HepG2 (cell line): ENCODE measurements around the gene TMEM183A. TPM values are rescaled to one million over a fixed set of nuclear protein-coding genes. Genes with fewer than 3 reads are reported as not detected.

ENCODE experiments used
- ELK4 ChIP-seq: sonication (generic); formaldehyde crosslinking; IDR thresholded peaks from 2 replicates; pipeline ENCODE4 v1.9.0; 2021; ENCODE audit warnings: missing genetic modification reagents, borderline replicate concordance
- ETS1 ChIP-seq: sonication (generic); formaldehyde crosslinking; IDR thresholded peaks from 2 replicates; pipeline ENCODE4 v1.4.0; 2020; ENCODE audit warnings: missing genetic modification reagents
- HMGXB4 ChIP-seq, 2 experiments: sonication (generic) in 1 of 2; formaldehyde crosslinking in 1 of 2; IDR thresholded peaks; 2 replicates each; pipeline versions ENCODE4 v1.4.0 to v1.6.1; 2018 to 2020; ENCODE audit warnings: missing genetic modification reagents in 2 of 2, borderline replicate concordance in 1 of 2, low read depth in 1 of 2, mild to moderate bottlenecking in 1 of 2, missing biosample characterization in 1 of 2
- PHF8 ChIP-seq: sonication (generic); formaldehyde crosslinking; IDR thresholded peaks from 2 replicates; pipeline ENCODE4 v1.5.0; 2020; ENCODE audit warnings: missing genetic modification reagents
- POGK ChIP-seq: sonication (generic); formaldehyde crosslinking; conservative IDR thresholded peaks from 2 replicates; pipeline ENCODE4 v1.8.0; 2022; ENCODE audit warnings: mild to moderate bottlenecking, moderate library complexity, missing genetic modification reagents
- RFX5 ChIP-seq: IDR thresholded peaks from 2 replicates; pipeline ENCODE4 v1.6.1; 2011; ENCODE audit warnings: low read depth, low read length, improper control_type of control experiment
- RXRA ChIP-seq: sonication (generic); formaldehyde crosslinking; IDR thresholded peaks from 2 replicates; pipeline ENCODE4 v1.5.1; 2020; ENCODE audit warnings: missing genetic modification reagents
- THAP7 ChIP-seq: sonication (generic); formaldehyde crosslinking; IDR thresholded peaks from 2 replicates; pipeline ENCODE4 v1.8.1; 2023; ENCODE audit warnings: mild to moderate bottlenecking, missing genetic modification reagents
- YEATS4 ChIP-seq: sonication (generic); formaldehyde crosslinking; IDR thresholded peaks from 2 replicates; pipeline ENCODE4 v1.4.0; 2020; ENCODE audit warnings: missing genetic modification reagents, borderline replicate concordance
- ZBTB7B ChIP-seq: sonication (generic); formaldehyde crosslinking; IDR thresholded peaks from 2 replicates; pipeline ENCODE4 v1.4.0; 2020; ENCODE audit warnings: missing genetic modification reagents
- ZBTB8A ChIP-seq: sonication (generic); formaldehyde crosslinking; IDR thresholded peaks from 2 replicates; pipeline ENCODE4 v1.4.0; 2020; ENCODE audit warnings: mild to moderate bottlenecking, low read depth, missing genetic modification reagents, borderline replicate concordance
- ZNF251 ChIP-seq: sonication (generic); formaldehyde crosslinking; IDR thresholded peaks from 2 replicates; pipeline ENCODE4 v1.9.0; 2021; ENCODE audit warnings: mild to moderate bottlenecking, missing genetic modification reagents
- ZNF253 ChIP-seq: sonication (generic); formaldehyde crosslinking; IDR thresholded peaks from 2 replicates; pipeline ENCODE4 v1.8.0; 2022; ENCODE audit warnings: mild to moderate bottlenecking, missing genetic modification reagents, borderline replicate concordance
- ZNF362 ChIP-seq: sonication (generic); formaldehyde crosslinking; IDR thresholded peaks from 2 replicates; pipeline ENCODE4 v1.4.0; 2020; ENCODE audit warnings: missing genetic modification reagents, mild to moderate bottlenecking, borderline replicate concordance
- ZNF441 ChIP-seq: sonication (generic); formaldehyde crosslinking; IDR thresholded peaks from 2 replicates; pipeline ENCODE4 v1.7.0; 2021; ENCODE audit warnings: missing genetic modification reagents, borderline replicate concordance
- ZNF547 ChIP-seq: sonication (generic); formaldehyde crosslinking; IDR thresholded peaks from 2 replicates; pipeline ENCODE4 v1.5.1; 2020; ENCODE audit warnings: mild to moderate bottlenecking, missing genetic modification reagents
- ZNF564 ChIP-seq: sonication (generic); formaldehyde crosslinking; IDR thresholded peaks from 2 replicates; pipeline ENCODE4 v1.8.1; 2023; ENCODE audit warnings: mild to moderate bottlenecking, missing genetic modification reagents
- ZNF580 ChIP-seq: IDR thresholded peaks from 2 replicates; pipeline ENCODE4 v1.6.1; 2016; ENCODE audit warnings: low read depth, borderline replicate concordance
- ZSCAN25 ChIP-seq: sonication (generic); formaldehyde crosslinking; IDR thresholded peaks from 2 replicates; pipeline ENCODE4 v1.8.0; 2022; ENCODE audit warnings: mild to moderate bottlenecking, missing genetic modification reagents
- polyA plus RNA-seq, 8 experiments: library from polyadenylated mRNA; depleted of rRNA in 3 of 8; stranded (reverse) in 7 of 8; unstranded in 1 of 8; fragments of >200 nt; fragmentation: Illumina TruSeq in 4 of 8; extraction: Trizol in 4 of 8; gene quantifications; 2 replicates each; pipeline versions ENCODE4 v1.2.1 to v1.2.3, GENCODE V29; 2011 to 2016; ENCODE audit warnings: low read depth in 4 of 8, missing spikeins in 1 of 8, mixed read lengths in 1 of 8; ENCODE audit not compliant: insufficient read depth in 1 of 8
- total RNA-seq, 5 experiments: library from RNA; depleted of rRNA; stranded (reverse); fragments of >200 nt; fragmentation: Illumina TruSeq; extraction: Trizol; gene quantifications; 2 replicates each; pipeline ENCODE4 v1.2.3, GENCODE V29; 2016; ENCODE audit warnings: low read depth in 1 of 5

The TMEM183A gene
- total and polyA plus RNA-seq, 2 of the 13 experiments (the other 11 are each of a cell fraction or from before 2014, with no cell fraction given), result 59.7 to 82.0 TPM

GRCh38 chr1:203006948-203007871 lies at the start of gene TMEM183A (continued):
- TF ChIP-seq ZNF362 (0 out of 2 replicates have a peak, but pooled peaks have one; percentile 15), POGK (CRISPR knock-in tag) (peak; percentile 77), THAP7 (CRISPR knock-in tag) (peak; percentile 78; the same call in 1 of the 2 replicates), YEATS4 (CRISPR knock-in tag) (0 out of 2 replicates have a peak, but pooled peaks have one; percentile 27), ZNF253 (CRISPR knock-in tag) (peak; percentile 21; the same call in 1 of the 2 replicates), ZBTB7B (CRISPR knock-in tag) (no peak), ZBTB8A (CRISPR knock-in tag) (peak; percentile 53; the same call in 1 of the 2 replicates), ZNF441 (CRISPR knock-in tag) (peak; percentile 80; the same call in 1 of the 2 replicates), ZNF580 (CRISPR knock-in tag) (peak; percentile 56; the same call in 1 of the 2 replicates), RXRA (CRISPR knock-in tag) (peak; percentile 27), HMGXB4 (CRISPR knock-in tag; IDR thresholded peaks at IDR 0.05; ENCODE audit: borderline replicate concordance in 1 of 2, low read depth in 1 of 2) (peak; percentile 61 to 82; a peak in 3 of 4 replicates), ZNF547 (CRISPR knock-in tag) (peak; percentile 12; the same call in 1 of the 2 replicates), ELK4 (CRISPR knock-in tag) (no peak), ZNF251 (no peak), ETS1 (CRISPR knock-in tag) (no peak), ZSCAN25 (CRISPR knock-in tag) (no peak), ZNF564 (CRISPR knock-in tag) (no peak), PHF8 (CRISPR knock-in tag) (peak; percentile 76), RFX5 (peak; percentile 86)
